Gastroesophageal sphincter (tissue), 4 donors: Measurements from ENCODE around the gene NCK2. TPM values are rescaled to one million over a fixed set of nuclear protein-coding genes. Genes with fewer than 3 reads are reported as not detected.
A peak's percentile ranks its signal among the peaks of the same experiment; 100 is the strongest.

Experiments used
- ATAC-seq: fragments of 150-250 bp; one replicate; pipeline ENCODE4 v1.9.1; 2016; ENCODE audit warnings: mild to moderate bottlenecking, moderate library complexity
- H3K27ac ChIP-seq, 4 donors: fragments of 200-600 bp; sonication (generic) in 3 of 4; 1 replicate in 3 of 4; 2 replicates in 1 of 4; pipeline ENCODE4 v1.5.1; 2016 to 2019
- H3K27me3 ChIP-seq: fragments of 200-600 bp; sonication (generic); one replicate; pipeline ENCODE4 v1.5.1; 2019
- H3K36me3 ChIP-seq, 2 donors: fragments of 200-600 bp; sonication (generic); one replicate each; pipeline ENCODE4 v1.5.1; 2019; ENCODE audit warnings: control low read depth in 1 of 2
- H3K4me1 ChIP-seq, 3 donors: fragments of 200-600 bp; sonication (generic); 1 replicate in 2 of 3; 2 replicates in 1 of 3; pipeline ENCODE4 v1.5.1; 2016 to 2019; ENCODE audit warnings: control low read depth in 2 of 3
- H3K4me3 ChIP-seq, 2 donors: fragments of 200-600 bp; sonication (generic); one replicate each; pipeline ENCODE4 v1.5.1; 2019; ENCODE audit warnings: mild to moderate bottlenecking in 1 of 2, moderate library complexity in 1 of 2
- H3K9me3 ChIP-seq, 3 donors: fragments of 200-600 bp; sonication (generic); one replicate each; pipeline ENCODE4 v1.5.1; 2017 to 2019; ENCODE audit warnings: control low read depth in 2 of 3
- EP300 ChIP-seq: sonication (generic); formaldehyde crosslinking; IDR thresholded peaks from one replicate; pipeline ENCODE4 v1.6.1; 2017; ENCODE audit warnings: antibody characterized with exemption, mild to moderate bottlenecking
- POLR2A ChIP-seq, 2 donors: fragments of 450-650 bp; IDR thresholded peaks; one replicate each; pipeline ENCODE4 v1.6.1; 2017; ENCODE audit warnings: antibody characterized with exemption in 2 of 2, mild to moderate bottlenecking in 2 of 2, moderate library complexity in 1 of 2
- POLR2AphosphoS5 ChIP-seq: sonication (generic); formaldehyde crosslinking; IDR thresholded peaks from one replicate; pipeline ENCODE4 v1.6.1; 2017; ENCODE audit warnings: antibody characterized with exemption
- WGBS, 2 donors: methylation state at CpG; one replicate each; pipeline ENCODE4 v1.1.5; 2018; ENCODE audit warnings: low coverage in 1 of 2; 5-methylcytosine and 5-hydroxymethylcytosine counted together
- total RNA-seq, 4 donors: library from RNA; depleted of rRNA; stranded (reverse); fragments of >200 nt; gene quantifications; one replicate each; pipeline ENCODE4 v1.1.0, GENCODE V29; 2016
- TF ChIP-seq, protein P1 (sequence below), 4 experiments: fragments of 200-600 bp in 2 of 4; fragments of 450-650 bp in 2 of 4; sonication (generic) in 1 of 4; IDR thresholded peaks; one replicate each; pipeline ENCODE4 v1.5.1; 2017 to 2019; ENCODE audit warnings: antibody characterized with exemption in 4 of 4, mild to moderate bottlenecking in 2 of 4, moderate library complexity in 2 of 4

NCK2 gene
- total RNA-seq, 4 donors from 2014 or later = 63.0 to 131 (median 89.5) TPM

DNA sequence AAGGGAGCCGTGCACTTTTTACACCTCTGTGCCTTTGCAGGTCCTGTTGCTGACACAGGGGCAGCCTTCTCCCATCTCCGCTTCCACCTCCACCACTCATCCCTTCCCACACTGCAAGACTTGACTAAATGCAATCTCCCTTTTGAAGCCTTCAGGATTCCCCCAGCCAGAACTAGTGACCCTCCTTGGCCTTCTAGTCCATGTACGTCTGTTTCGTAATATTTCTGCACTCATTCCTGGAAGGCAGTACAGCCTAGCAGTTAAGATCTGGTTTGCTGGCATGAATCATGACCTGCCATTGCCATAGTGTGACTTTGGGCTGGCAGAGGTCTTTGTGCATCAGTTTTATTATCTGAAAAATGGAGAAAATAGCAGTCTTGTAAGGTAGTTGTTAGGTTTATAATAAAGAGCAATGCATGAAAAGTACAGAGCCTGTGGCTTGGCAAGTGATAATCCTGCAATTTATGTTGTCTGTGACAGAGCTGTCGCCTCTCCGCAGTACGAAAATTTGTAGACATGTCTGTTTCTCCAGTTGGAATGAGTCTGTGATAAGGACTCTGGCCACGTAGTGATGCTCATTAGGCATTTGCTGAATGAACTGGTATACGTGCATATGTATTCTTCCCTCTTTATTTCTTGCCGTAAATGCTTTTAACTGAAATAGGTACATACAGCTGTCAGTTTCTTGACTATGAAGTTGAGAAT, 36.7 kb downstream of the NCK2 start:
- 74 to 79% methylated on average over 8 to 10 of the region's 10 CpGs for WGBS, 2 donors
- no peaks in the 10 kb centered on the region for H3K9me3 ChIP-seq
- no peaks in the 10 kb centered on the region for H3K36me3 ChIP-seq
- TF ChIP-seq POLR2AphosphoS5 = no peak
- TF ChIP-seq, protein P1, sequence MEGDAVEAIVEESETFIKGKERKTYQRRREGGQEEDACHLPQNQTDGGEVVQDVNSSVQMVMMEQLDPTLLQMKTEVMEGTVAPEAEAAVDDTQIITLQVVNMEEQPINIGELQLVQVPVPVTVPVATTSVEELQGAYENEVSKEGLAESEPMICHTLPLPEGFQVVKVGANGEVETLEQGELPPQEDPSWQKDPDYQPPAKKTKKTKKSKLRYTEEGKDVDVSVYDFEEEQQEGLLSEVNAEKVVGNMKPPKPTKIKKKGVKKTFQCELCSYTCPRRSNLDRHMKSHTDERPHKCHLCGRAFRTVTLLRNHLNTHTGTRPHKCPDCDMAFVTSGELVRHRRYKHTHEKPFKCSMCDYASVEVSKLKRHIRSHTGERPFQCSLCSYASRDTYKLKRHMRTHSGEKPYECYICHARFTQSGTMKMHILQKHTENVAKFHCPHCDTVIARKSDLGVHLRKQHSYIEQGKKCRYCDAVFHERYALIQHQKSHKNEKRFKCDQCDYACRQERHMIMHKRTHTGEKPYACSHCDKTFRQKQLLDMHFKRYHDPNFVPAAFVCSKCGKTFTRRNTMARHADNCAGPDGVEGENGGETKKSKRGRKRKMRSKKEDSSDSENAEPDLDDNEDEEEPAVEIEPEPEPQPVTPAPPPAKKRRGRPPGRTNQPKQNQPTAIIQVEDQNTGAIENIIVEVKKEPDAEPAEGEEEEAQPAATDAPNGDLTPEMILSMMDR (IDR thresholded peaks at IDR 0.05) = no peak
- TF ChIP-seq POLR2A (IDR thresholded peaks at IDR 0.05) = no peak
- TF ChIP-seq EP300 = no peak
- H3K27ac ChIP-seq = no peak overlapping the region
- H3K4me3 ChIP-seq = no peak overlapping the region
- ATAC-seq = peak; percentile 10
- no peaks in the 10 kb centered on the region for H3K27me3 ChIP-seq
- H3K4me1 ChIP-seq = peaks cover 0 to 80% (median 12%) of the 10 kb centered on the region in 3 donors

- no peak overlapping the region for H3K27ac ChIP-seq
- 89 to 91% methylated on average over 4 to 6 of the region's 6 CpGs for WGBS, 2 donors
- H3K9me3 ChIP-seq = no peaks in the 10 kb centered on the region
- TF ChIP-seq, protein P1 (IDR thresholded peaks at IDR 0.05) = peak in 1 of 4 experiments; percentile 13
- TF ChIP-seq EP300 (no peak), POLR2AphosphoS5 (no peak), POLR2A (IDR thresholded peaks at IDR 0.05) (no peak)
- ATAC-seq = no peak
- no peaks in the 10 kb centered on the region for H3K27me3 ChIP-seq
- H3K4me3 ChIP-seq = no peak overlapping the region
- peaks cover 0 to 73% (median 6%) of the 10 kb centered on the region in 3 donors for H3K4me1 ChIP-seq
- H3K36me3 ChIP-seq = no peaks in the 10 kb centered on the region
These were observed 37.4 kb downstream of the NCK2 start for GRCh38 chr2:105782123-105782522.

DNA sequence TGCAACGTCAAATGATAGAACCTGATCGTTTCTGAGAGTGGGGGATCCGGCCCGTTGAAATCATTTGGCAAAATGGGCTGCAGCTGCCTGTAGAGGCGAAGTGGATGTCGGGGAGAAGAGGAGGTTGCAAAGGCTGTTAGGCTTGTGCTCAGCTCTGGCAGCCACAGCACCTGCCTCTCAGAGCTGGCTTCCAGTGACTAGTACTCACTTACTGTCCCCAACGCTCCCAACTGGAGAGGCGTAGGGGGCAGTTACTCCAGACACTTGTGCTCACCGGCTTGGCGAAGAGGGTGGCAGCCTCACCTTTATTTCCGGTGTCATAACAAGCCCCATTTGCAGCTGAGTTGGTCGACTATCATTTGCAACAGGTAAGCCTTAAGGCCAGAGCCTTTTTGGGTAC, 37.9 kb downstream of the NCK2 start:
- no peaks in the 10 kb centered on the region for H3K9me3 ChIP-seq
- peaks cover 0 to 73% (median 7%) of the 10 kb centered on the region in 3 donors for H3K4me1 ChIP-seq
- H3K27me3 ChIP-seq = no peaks in the 10 kb centered on the region
- 53 to 82% methylated on average over 3 to 8 of the region's 12 CpGs for WGBS, 2 donors
- no peak overlapping the region for H3K4me3 ChIP-seq
- H3K36me3 ChIP-seq = no peaks in the 10 kb centered on the region
- TF ChIP-seq EP300 (no peak), POLR2A (IDR thresholded peaks at IDR 0.05) (no peak), POLR2AphosphoS5 (no peak)
- TF ChIP-seq, protein P1 (IDR thresholded peaks at IDR 0.05) = no peak
- no peak overlapping the region for H3K27ac ChIP-seq
- ATAC-seq = no peak

- no peak overlapping the region for H3K4me3 ChIP-seq
- H3K27me3 ChIP-seq = no peaks in the 10 kb centered on the region
- 79 to 80% methylated on average over 5 to 12 of the region's 18 CpGs for WGBS, 2 donors
- TF ChIP-seq POLR2A (IDR thresholded peaks at IDR 0.05) (no peak), POLR2AphosphoS5 (no peak), EP300 (no peak)
- TF ChIP-seq, protein P1 (IDR thresholded peaks at IDR 0.05) = no peak
- no peak for ATAC-seq
- no peak overlapping the region for H3K27ac ChIP-seq
- no peaks in the 10 kb centered on the region for H3K9me3 ChIP-seq
- H3K36me3 ChIP-seq = no peaks in the 10 kb centered on the region
- H3K4me1 ChIP-seq = peaks cover 0 to 73% (median 9%) of the 10 kb centered on the region in 3 donors
These were observed 38.5 kb downstream of the NCK2 start for GRCh38 chr2:105783151-105783738.

GRCh38 chr2:105783972-105784371, 39.3 kb downstream of the NCK2 start:
- Histone ChIP-seq H3K27ac (no peak overlapping the region), H3K9me3 (no peaks in the 10 kb centered on the region), H3K4me3 (no peak overlapping the region), H3K36me3 (no peaks in the 10 kb centered on the region), H3K27me3 (no peaks in the 10 kb centered on the region), H3K4me1 (peaks cover 0 to 73% (median 11%) of the 10 kb centered on the region in 3 donors)
- no peak for ATAC-seq
- 78 to 100% methylated on average over 3 to 5 of the region's 10 CpGs for WGBS, 2 donors
- TF ChIP-seq EP300 (no peak), POLR2A (IDR thresholded peaks at IDR 0.05) (no peak), POLR2AphosphoS5 (no peak)
- TF ChIP-seq, protein P1 (IDR thresholded peaks at IDR 0.05) = no peak
